Measurements from ENCODE around the gene PHOSPHO2.

PHOSPHO2 gene

DNA sequence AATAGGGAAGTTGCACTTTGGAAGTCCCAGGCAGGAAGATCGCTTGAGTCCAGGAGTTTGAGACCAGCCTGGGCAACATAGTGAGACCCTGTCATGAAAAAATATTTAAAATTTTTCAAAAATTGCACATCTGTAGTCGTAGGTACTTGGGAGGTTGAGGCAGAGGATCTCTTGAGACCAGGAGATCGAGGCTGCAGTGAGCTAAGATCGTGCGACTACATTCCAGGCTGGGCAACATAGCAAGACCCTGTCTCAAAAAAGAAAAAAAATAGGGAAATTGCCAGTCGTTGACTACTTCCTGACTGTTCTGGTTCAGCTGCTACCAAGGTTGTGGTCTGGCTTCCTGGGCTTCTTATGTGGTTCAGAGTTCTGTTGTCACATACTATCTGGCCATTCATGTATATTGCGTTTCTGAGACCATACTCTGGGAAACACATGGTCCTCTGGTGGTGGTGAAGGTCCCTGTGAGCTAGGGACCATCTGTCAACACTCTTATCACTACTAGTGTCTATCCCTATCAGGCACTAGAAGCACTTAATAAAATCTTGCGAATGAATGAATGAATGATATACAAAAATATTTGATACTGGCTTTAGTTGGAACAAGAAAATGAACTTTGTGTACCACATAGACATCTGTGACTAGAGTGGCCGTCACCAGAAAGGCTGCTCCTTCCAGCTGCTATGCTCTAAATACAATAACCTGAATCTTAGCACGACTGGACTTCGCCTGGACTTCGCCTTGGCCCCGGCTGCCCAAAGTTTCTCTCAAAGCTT, 38.5 kb downstream of the PHOSPHO2 start:
- TF ChIP-seq, protein P1, sequence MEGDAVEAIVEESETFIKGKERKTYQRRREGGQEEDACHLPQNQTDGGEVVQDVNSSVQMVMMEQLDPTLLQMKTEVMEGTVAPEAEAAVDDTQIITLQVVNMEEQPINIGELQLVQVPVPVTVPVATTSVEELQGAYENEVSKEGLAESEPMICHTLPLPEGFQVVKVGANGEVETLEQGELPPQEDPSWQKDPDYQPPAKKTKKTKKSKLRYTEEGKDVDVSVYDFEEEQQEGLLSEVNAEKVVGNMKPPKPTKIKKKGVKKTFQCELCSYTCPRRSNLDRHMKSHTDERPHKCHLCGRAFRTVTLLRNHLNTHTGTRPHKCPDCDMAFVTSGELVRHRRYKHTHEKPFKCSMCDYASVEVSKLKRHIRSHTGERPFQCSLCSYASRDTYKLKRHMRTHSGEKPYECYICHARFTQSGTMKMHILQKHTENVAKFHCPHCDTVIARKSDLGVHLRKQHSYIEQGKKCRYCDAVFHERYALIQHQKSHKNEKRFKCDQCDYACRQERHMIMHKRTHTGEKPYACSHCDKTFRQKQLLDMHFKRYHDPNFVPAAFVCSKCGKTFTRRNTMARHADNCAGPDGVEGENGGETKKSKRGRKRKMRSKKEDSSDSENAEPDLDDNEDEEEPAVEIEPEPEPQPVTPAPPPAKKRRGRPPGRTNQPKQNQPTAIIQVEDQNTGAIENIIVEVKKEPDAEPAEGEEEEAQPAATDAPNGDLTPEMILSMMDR (IDR thresholded peaks at IDR 0.05; ENCODE audit: extremely low read depth, missing control alignments): no peak
- no peak for DNase-seq (ENCODE audit: low spot score)

DNA sequence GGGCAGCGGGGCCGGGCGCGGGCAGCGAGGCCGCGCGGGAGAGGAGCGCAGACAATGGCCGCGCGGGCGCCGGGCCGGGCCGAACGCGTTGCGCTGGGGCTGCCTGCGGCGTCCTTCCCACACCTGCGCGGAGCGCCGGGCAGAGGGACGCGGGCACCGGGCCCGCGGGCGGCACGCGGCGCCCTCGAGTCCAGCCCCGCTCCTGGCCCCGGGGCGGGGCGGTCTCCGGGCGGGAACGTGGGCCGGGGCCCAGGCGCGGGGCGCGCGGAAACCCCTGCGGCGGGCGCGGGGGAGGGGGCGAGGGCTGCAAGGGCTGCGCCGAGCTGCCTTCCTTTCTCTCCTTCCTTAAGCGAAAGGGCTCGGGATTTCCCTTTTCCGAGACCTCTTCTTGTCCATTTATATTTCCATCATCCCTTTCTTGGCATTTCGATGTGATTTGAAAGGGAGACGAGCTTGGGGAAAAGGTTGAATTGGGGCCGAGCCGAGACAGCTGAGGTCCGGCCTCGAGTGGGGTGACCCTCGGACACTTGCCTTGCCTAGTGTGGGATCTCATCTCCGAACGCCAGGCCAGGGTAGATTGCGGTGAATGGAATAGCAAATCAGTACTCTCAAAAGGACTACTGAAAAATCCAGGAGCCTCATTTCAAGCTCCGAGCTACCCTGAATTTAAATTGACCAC, 40.0 kb downstream of the PHOSPHO2 start:
- TF ChIP-seq, protein P1 (IDR thresholded peaks at IDR 0.05; ENCODE audit: extremely low read depth, missing control alignments): no peak
- peak; percentile 70 for DNase-seq (ENCODE audit: low spot score)

DNA sequence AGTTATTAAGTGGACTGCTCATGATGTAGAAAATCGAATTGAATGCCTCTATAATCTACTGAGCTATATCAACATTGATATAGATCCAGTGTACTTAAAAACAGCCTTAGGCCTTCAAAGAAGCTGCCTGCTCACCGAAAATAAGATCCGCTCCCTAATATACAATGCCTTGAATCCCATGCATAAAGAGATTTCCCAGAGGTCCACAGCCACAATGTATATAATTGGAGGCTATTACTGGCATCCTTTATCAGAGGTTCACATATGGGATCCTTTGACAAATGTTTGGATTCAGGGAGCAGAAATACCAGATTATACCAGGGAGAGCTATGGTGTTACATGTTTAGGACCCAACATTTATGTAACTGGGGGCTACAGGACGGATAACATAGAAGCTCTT, 41.4 kb downstream of the PHOSPHO2 start:
- no peak for DNase-seq (ENCODE audit: low spot score)
- TF ChIP-seq, protein P1 (IDR thresholded peaks at IDR 0.05; ENCODE audit: extremely low read depth, missing control alignments): no peak

DNA sequence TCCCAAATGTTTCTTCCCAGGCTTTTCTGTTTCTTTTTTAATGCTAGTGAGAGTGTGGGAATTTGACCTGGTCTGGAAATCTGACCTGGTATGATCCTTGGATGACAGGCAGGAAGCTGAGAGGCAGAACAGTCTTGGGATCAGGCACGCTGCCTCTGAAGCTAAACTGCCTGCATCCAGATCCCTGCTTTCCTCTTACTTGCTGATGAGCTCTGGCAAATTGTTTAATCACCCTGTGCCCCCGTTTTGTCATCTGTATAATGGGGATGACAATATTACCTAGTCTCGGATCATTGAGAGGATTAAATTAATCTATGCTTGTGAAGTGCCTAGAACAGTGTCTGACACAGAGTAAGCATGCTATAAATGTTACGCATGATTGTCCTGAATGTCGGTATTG, 42.6 kb downstream of the PHOSPHO2 start:
- no peak for DNase-seq (ENCODE audit: low spot score)
- TF ChIP-seq, protein P1 (IDR thresholded peaks at IDR 0.05; ENCODE audit: extremely low read depth, missing control alignments): no peak

DNA sequence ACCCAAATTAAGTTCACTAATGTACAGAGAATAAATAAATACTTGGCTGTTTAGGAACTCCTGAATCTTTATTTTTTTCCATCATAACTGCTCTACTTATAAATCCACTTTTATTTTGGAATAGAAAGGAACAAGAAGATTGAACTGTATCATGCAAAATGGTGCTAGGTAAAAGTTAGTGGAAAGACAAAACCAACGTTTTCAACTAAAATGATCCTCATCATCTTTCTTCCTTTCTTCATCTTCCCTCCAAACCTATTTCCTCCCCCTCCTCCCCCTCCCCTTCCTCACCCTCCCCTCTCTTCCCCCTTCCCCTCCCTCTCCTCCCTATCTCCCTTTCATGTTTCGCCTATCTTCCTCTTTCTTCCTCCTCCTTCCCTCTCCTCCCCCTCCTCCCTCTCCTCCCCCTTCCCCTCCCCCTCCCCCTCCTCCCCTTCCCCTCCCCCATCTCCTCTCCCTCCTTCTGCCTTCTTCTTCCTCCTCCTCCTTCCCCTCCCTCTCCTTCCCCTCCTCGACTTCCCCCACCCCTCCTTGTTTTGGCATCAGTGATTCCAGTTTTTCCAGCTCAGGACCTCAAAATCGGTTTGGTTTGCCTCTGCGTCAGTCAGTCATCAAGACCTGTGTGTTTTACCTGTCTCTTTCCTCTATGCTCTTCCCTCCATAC, 44.4 kb downstream of the PHOSPHO2 start:
- TF ChIP-seq, protein P1 (IDR thresholded peaks at IDR 0.05; ENCODE audit: extremely low read depth, missing control alignments): no peak
- no peak for DNase-seq (ENCODE audit: low spot score)

DNA sequence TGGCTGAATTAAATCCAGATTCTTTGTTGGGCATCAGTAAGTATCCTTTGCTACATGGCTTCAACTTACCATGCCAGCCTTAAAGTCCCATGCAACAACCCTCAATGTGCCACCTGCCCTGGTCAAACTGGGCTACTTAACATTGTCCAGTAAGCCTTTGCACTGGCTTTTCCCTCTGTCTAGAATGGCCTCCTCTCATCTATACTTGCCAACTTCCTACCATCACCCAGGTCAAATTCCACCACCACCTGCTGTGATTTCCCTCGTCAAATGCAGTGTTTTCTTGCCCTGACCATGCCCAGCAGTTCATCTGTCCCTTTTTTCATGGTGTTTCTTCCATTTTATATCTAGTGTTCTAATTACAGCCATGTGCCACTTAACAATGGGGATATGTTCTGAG, 45.1 kb downstream of the PHOSPHO2 start:
- DNase-seq (ENCODE audit: low spot score): no peak
- TF ChIP-seq, protein P1 (IDR thresholded peaks at IDR 0.05; ENCODE audit: extremely low read depth, missing control alignments): no peak

DNA sequence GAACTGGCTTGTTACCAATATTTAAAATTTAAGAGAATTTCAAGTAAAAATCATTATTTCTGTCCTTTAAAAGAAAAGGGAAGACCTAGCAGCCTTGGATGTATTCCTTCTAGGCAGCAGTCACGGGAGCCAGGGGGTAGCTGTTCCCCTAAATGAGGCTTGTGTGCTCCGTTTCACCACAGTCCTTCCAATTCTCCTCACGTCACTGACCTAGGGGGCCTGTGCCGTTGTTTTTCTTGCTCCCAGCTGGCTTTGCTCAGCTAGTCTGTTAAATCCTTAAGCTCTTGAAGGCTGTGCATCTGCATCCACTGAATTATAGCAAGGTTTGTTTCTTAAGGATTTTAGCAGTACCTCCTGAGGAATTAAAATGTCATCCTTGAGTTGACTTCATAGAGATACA, 49.3 kb downstream of the PHOSPHO2 start:
- TF ChIP-seq, protein P1 (IDR thresholded peaks at IDR 0.05; ENCODE audit: extremely low read depth, missing control alignments): no peak
- no peak for DNase-seq (ENCODE audit: low spot score)
